A549 (cell line): ENCODE results near the gene BLACAT1.

Experiments
- BHLHE40 ChIP-seq: IDR thresholded peaks from 2 replicates; pipeline ENCODE4 v1.6.1; 2012; ENCODE audit warnings: low read depth, low read length, inconsistent platforms
- CBX8 ChIP-seq: fragments of 200-600 bp; sonication (generic); IDR thresholded peaks from 2 replicates; pipeline ENCODE4 v1.6.1; 2016
- CEBPB ChIP-seq, 2 experiments: fragments of >200 bp in 1 of 2; sonication (Bioruptor Twin) in 1 of 2; formaldehyde crosslinking in 1 of 2; IDR thresholded peaks; 2 replicates each; pipeline ENCODE4 v1.6.1; 2012 to 2016
- CHD2 ChIP-seq: fragments of 150-350 bp; IDR thresholded peaks from 2 replicates; pipeline ENCODE4 v1.6.1; 2014; ENCODE audit warnings: low read length; ENCODE audit not compliant: partially characterized antibody
- CTCF ChIP-seq: fragments of >200 bp; sonication (Bioruptor Twin); formaldehyde crosslinking; IDR thresholded peaks from 3 replicates; pipeline ENCODE4 v1.5.1; 2016
- HDAC2 ChIP-seq: fragments of 200-600 bp; sonication (generic); IDR thresholded peaks from 2 replicates; pipeline ENCODE4 v1.6.1; 2016
- POLR2A ChIP-seq: IDR thresholded peaks from 2 replicates; pipeline ENCODE4 v1.6.1; 2012; ENCODE audit warnings: mild to moderate bottlenecking, low read length
- RAD21 ChIP-seq, 2 experiments: fragments of >200 bp in 1 of 2; sonication (Bioruptor Twin) in 1 of 2; formaldehyde crosslinking in 1 of 2; IDR thresholded peaks in 1 of 2; conservative IDR thresholded peaks in 1 of 2; 2 replicates in 1 of 2; 3 replicates in 1 of 2; pipeline ENCODE4 v1.6.1; 2012 to 2018; ENCODE audit warnings: inconsistent platforms in 1 of 2
- RARB ChIP-seq: fragments of 250-450 bp; sonication (Bioruptor Pico); IDR thresholded peaks from 2 replicates; pipeline ENCODE4 v1.8.0; 2021; ENCODE audit warnings: mild to moderate bottlenecking, moderate library complexity
- RFX5 ChIP-seq: fragments of 450-650 bp; IDR thresholded peaks from 2 replicates; pipeline ENCODE4 v1.7.1; 2014; ENCODE audit warnings: antibody characterized with exemption, mild to moderate bottlenecking, moderate library complexity

DNA sequence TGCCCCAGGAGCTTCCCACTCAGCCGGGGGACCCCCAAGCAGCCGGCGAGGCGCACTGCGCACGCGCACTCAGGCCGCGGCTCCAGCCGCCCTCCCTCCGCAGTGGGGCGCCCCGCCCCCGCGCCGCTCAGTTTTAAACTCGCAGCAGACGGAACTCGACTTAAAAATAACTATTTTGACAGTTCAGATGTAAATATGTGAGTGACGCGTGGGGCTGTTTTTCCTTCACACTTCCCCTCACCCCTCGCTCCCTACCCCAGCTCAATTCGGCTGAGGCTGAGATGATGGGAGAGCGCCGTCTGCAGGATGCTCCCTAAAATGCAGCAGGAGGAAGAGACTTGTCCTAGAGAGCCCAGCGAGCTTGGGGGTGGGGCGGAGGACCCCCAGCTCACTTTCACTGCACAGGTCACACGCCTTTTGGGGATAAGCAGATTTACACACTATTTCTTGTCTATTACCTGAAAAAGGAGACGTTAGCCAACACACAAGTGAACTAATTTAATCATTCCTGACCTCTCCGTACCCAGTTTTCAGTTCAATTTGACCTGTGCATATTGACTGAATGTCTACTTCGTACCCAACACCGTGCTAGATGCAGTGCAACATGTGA is 25.0 kb downstream of the BLACAT1 start:
- TF ChIP-seq CTCF: peak; percentile 99
- TF ChIP-seq RAD21 (conservative IDR thresholded peaks at IDR 0.05 in 1 of 2, IDR thresholded peaks at IDR 0.05 in 1 of 2): peak; percentile 79 to 88
- TF ChIP-seq RFX5: no peak
- TF ChIP-seq CEBPB (IDR thresholded peaks at IDR 0.05): no peak
- TF ChIP-seq RARB (CRISPR knock-in tag): no peak
- no peak for TF ChIP-seq POLR2A
- no peak for TF ChIP-seq CBX8
- no peak for TF ChIP-seq CHD2
- no peak for TF ChIP-seq HDAC2
- no peak for TF ChIP-seq BHLHE40
